Breast epithelium (tissue), 4 donors: ENCODE measurements around the gene CASZ1. TPM values are rescaled to one million over a fixed set of nuclear protein-coding genes. Genes with fewer than 3 reads are reported as not detected.

Source experiments
- DNase-seq, 2 donors: peaks; one replicate each; pipeline ENCODE4 v3.0.0-alpha.2; 2019; ENCODE audit warnings: low spot score in 2 of 2
- H3K27ac ChIP-seq, 2 donors: fragments of 200-600 bp; sonication (generic) in 1 of 2; one replicate each; pipeline ENCODE4 v1.5.1; 2016 to 2019; ENCODE audit warnings: mild to moderate bottlenecking in 1 of 2
- H3K27me3 ChIP-seq, 2 donors: fragments of 200-600 bp; sonication (generic) in 1 of 2; one replicate each; pipeline versions ENCODE4 v1.5.1 to v1.6.0; 2017 to 2019; ENCODE audit warnings: control low read depth in 1 of 2, mild to moderate bottlenecking in 1 of 2
- H3K36me3 ChIP-seq: fragments of 200-600 bp; one replicate; pipeline ENCODE4 v1.5.1; 2019
- H3K4me1 ChIP-seq, 2 donors: fragments of 200-600 bp; sonication (generic); one replicate each; pipeline ENCODE4 v1.5.1; 2016 to 2019; ENCODE audit warnings: control low read depth in 1 of 2
- H3K4me3 ChIP-seq, 3 donors: fragments of 200-600 bp; sonication (generic); 1 replicate in 2 of 3; 2 replicates in 1 of 3; pipeline ENCODE4 v1.5.1; 2016 to 2019; ENCODE audit warnings: mild to moderate bottlenecking in 3 of 3, moderate library complexity in 2 of 3
- H3K9me3 ChIP-seq, 2 donors: fragments of 200-600 bp; sonication (generic) in 1 of 2; one replicate each; pipeline ENCODE4 v1.5.1; 2016 to 2019; ENCODE audit warnings: control low read depth in 1 of 2
- CTCF ChIP-seq, 3 donors: fragments of 450-650 bp; IDR thresholded peaks; one replicate each; pipeline ENCODE4 v1.5.1; 2016 to 2017; ENCODE audit warnings: antibody characterized with exemption in 3 of 3, mild to moderate bottlenecking in 3 of 3, moderate library complexity in 3 of 3
- POLR2A ChIP-seq: fragments of 450-650 bp; IDR thresholded peaks from one replicate; pipeline ENCODE4 v1.6.1; 2016; ENCODE audit warnings: antibody characterized with exemption, mild to moderate bottlenecking, moderate library complexity
- POLR2AphosphoS5 ChIP-seq, 3 donors: sonication (generic); formaldehyde crosslinking; IDR thresholded peaks; one replicate each; pipeline ENCODE4 v1.6.1; 2017; ENCODE audit warnings: antibody characterized with exemption in 3 of 3
- intact Hi-C: fragments of 100-400 bp; cut with DNase I; formaldehyde crosslinking; loops from one replicate; pipeline ENCODE4 v1.15.1; 2023; ENCODE audit warnings: low total_unique reads
- total RNA-seq, 3 donors: library from RNA; depleted of rRNA; stranded (reverse); fragments of >200 nt; gene quantifications; one replicate each; pipeline ENCODE4 v1.1.0, GENCODE V29; 2016

The CASZ1 gene
- total RNA-seq, 3 donors from 2014 or later, result 1.1 to 39.1 (median 32.4) TPM

GRCh38 chr1:10634428-10635084 lies 161.9 kb downstream of the CASZ1 start:
- H3K4me1 ChIP-seq, result peaks cover 18 to 26% of the 10 kb centered on the region in 2 donors
- H3K27ac ChIP-seq, result peak overlapping the region; percentile 95 to 96
- no peaks in the 10 kb centered on the region for H3K36me3 ChIP-seq
- DNase-seq, result peak in 1 of 2 donors; percentile 90
- intact Hi-C loops, result no loop called here
- H3K27me3 ChIP-seq, result peaks cover 0 to under 1% of the 10 kb centered on the region in 2 donors
- peak overlapping the region in 1 of 3 donors; percentile 45 for H3K4me3 ChIP-seq
- TF ChIP-seq POLR2AphosphoS5 (IDR thresholded peaks at IDR 0.05) (peak in 1 of 3 donors; percentile 3), CTCF (IDR thresholded peaks at IDR 0.05) (no peak)
- H3K9me3 ChIP-seq, result no peaks in the 10 kb centered on the region

- intact Hi-C loops, result no loop called here
Measured at GRCh38 chr1:10634075-10634427, 162.4 kb downstream of the CASZ1 start.

GRCh38 chr1:10633416-10633815 lies 163.0 kb downstream of the CASZ1 start:
- DNase-seq, result no peak
- Histone ChIP-seq H3K4me1 (peaks cover 18 to 32% of the 10 kb centered on the region in 2 donors), H3K27ac (peak overlapping the region; percentile 95 to 96), H3K4me3 (no peak overlapping the region), H3K27me3 (no peaks in the 10 kb centered on the region), H3K36me3 (no peaks in the 10 kb centered on the region), H3K9me3 (no peaks in the 10 kb centered on the region)
- intact Hi-C loops, result no loop called here
- TF ChIP-seq POLR2A (no peak), POLR2AphosphoS5 (IDR thresholded peaks at IDR 0.05) (no peak), CTCF (IDR thresholded peaks at IDR 0.05) (no peak)

More at GRCh38 chr1:10634075-10634427, 162.4 kb downstream of the CASZ1 start:
- Histone ChIP-seq H3K27me3 (no peaks in the 10 kb centered on the region), H3K27ac (peak overlapping the region; percentile 95 to 96), H3K4me3 (no peak overlapping the region), H3K9me3 (no peaks in the 10 kb centered on the region), H3K36me3 (no peaks in the 10 kb centered on the region), H3K4me1 (peaks cover 18 to 26% of the 10 kb centered on the region in 2 donors)
- no peak for TF ChIP-seq POLR2A
- TF ChIP-seq CTCF (IDR thresholded peaks at IDR 0.05), result no peak
- TF ChIP-seq POLR2AphosphoS5 (IDR thresholded peaks at IDR 0.05), result no peak
- no peak for DNase-seq

GRCh38 chr1:10632691-10633090 lies 163.8 kb downstream of the CASZ1 start:
- H3K27ac ChIP-seq, result peak overlapping the region; percentile 95 to 96
- peaks cover 12 to 35% of the 10 kb centered on the region in 2 donors for H3K4me1 ChIP-seq
- DNase-seq, result no peak
- H3K4me3 ChIP-seq, result no peak overlapping the region
- H3K27me3 ChIP-seq, result no peaks in the 10 kb centered on the region
- no peaks in the 10 kb centered on the region for H3K9me3 ChIP-seq
- no peak for TF ChIP-seq POLR2AphosphoS5 (IDR thresholded peaks at IDR 0.05)
- no peak for TF ChIP-seq CTCF (IDR thresholded peaks at IDR 0.05)
- no peak for TF ChIP-seq POLR2A
- intact Hi-C loops, result no loop called here
- H3K36me3 ChIP-seq, result no peaks in the 10 kb centered on the region

- intact Hi-C loops, result no loop called here
- Histone ChIP-seq H3K9me3 (no peaks in the 10 kb centered on the region), H3K4me3 (no peak overlapping the region), H3K27ac (peak overlapping the region; percentile 95 to 96), H3K27me3 (no peaks in the 10 kb centered on the region), H3K36me3 (no peaks in the 10 kb centered on the region), H3K4me1 (peaks cover 12 to 39% of the 10 kb centered on the region in 2 donors)
- TF ChIP-seq POLR2A (no peak), POLR2AphosphoS5 (IDR thresholded peaks at IDR 0.05) (no peak), CTCF (IDR thresholded peaks at IDR 0.05) (no peak)
- no peak for DNase-seq
Measured at GRCh38 chr1:10631811-10632593, 164.4 kb downstream of the CASZ1 start.
